ENCODE data around the gene NHSL1.

DNA sequence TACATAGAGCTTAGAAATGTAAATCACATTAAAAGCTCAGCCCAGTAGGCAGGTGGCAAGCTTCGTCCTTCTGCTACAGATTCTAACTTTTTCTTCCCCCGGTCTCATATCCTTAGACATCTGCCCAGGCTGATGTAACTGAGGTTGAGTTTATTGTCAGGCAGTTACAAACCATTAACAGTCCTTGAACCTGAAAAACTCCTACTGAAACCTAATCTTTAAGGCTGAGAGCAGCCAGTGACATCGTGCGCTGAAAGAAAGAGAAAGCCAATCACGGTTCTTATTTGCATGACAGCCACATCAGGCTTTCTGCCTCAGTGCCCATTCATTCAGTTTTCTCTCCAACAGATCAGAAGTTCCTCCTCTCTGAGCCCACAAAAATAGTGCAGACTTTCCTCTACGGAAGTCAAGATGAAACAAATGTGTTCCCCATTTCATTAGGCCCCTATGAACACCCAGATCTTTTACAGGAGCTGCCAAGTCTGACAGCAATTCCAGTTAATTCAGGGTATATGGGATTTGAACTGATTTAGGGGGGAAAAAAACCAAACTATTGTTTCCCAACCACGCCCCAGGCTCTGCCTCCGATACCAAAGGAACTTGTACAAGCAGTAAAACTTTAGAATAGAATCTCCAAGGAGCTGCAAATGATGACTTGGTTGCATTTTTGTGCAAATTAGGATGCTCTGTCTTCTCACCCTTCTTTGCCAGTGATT lies at the start of gene NHSL1:
- no peak for TF ChIP-seq EZH2phosphoT487 (IDR thresholded peaks at IDR 0.05; ENCODE audit: borderline replicate concordance, low read depth, low read length)
- TF ChIP-seq, protein P1, sequence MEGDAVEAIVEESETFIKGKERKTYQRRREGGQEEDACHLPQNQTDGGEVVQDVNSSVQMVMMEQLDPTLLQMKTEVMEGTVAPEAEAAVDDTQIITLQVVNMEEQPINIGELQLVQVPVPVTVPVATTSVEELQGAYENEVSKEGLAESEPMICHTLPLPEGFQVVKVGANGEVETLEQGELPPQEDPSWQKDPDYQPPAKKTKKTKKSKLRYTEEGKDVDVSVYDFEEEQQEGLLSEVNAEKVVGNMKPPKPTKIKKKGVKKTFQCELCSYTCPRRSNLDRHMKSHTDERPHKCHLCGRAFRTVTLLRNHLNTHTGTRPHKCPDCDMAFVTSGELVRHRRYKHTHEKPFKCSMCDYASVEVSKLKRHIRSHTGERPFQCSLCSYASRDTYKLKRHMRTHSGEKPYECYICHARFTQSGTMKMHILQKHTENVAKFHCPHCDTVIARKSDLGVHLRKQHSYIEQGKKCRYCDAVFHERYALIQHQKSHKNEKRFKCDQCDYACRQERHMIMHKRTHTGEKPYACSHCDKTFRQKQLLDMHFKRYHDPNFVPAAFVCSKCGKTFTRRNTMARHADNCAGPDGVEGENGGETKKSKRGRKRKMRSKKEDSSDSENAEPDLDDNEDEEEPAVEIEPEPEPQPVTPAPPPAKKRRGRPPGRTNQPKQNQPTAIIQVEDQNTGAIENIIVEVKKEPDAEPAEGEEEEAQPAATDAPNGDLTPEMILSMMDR (conservative IDR thresholded peaks at IDR 0.05; ENCODE audit: low read length) = no peak
